Natural killer cell treated with Interleukin-12 subunit alpha and Interleukin-12 subunit beta and Interleukin-15 and Interleukin-18, amount 100 ng/mL, for 72 hours (primary cell): Measurements from ENCODE around the gene RHOT2. TPM values are rescaled to one million over a fixed set of nuclear protein-coding genes. Genes with fewer than 3 reads are reported as not detected.

Experiments
- ATAC-seq, 2 donors: fragments of 150-1000 bp; cut with Tn5 transposase in 1 of 2; sonication (Bioruptor Pico), chemical (Tn5 transposase) in 1 of 2; 2 replicates each; pipeline ENCODE4 v1.10.0; 2021
- DNase-seq: peaks from one replicate; pipeline ENCODE4 v3.0.0; 2022; ENCODE audit warnings: low spot score
- H3K27ac Mint-ChIP-seq, 2 donors: 1 replicate in 1 of 2; 2 replicates in 1 of 2; pipeline ENCODE4 v1.8.0; 2022; ENCODE audit warnings: mixed read lengths in 2 of 2, mild to moderate bottlenecking in 1 of 2, moderate library complexity in 1 of 2
- H3K27me3 Mint-ChIP-seq, 2 donors: 1 replicate in 1 of 2; 2 replicates in 1 of 2; pipeline ENCODE4 v1.8.0; 2022; ENCODE audit warnings: mixed read lengths in 2 of 2
- H3K36me3 Mint-ChIP-seq: one replicate; pipeline ENCODE4 v1.8.0; 2022; ENCODE audit warnings: mixed read lengths
- H3K4me1 Mint-ChIP-seq, 2 donors: 1 replicate in 1 of 2; 2 replicates in 1 of 2; pipeline ENCODE4 v1.8.0; 2022; ENCODE audit warnings: low read depth in 2 of 2, mixed read lengths in 2 of 2, mild to moderate bottlenecking in 1 of 2
- H3K4me3 Mint-ChIP-seq: one replicate; pipeline ENCODE4 v1.8.0; 2022; ENCODE audit warnings: mixed read lengths
- H3K9me3 Mint-ChIP-seq: 2 replicates; pipeline ENCODE4 v1.8.0; 2022; ENCODE audit warnings: mixed read lengths
- total RNA-seq, 2 donors: library from RNA; stranded (reverse); gene quantifications; one replicate each; pipeline ENCODE4 v1.2.3, GENCODE V29; 2022

The RHOT2 gene
- total RNA-seq, 2 donors from 2014 or later: 171 to 259 TPM

GRCh38 chr16:693766-694165, 25.8 kb downstream of the RHOT2 start:
- no peaks in the 10 kb centered on the region for H3K9me3 Mint-ChIP-seq
- peaks cover 3 to 10% of the 10 kb centered on the region in 2 donors for H3K4me1 Mint-ChIP-seq
- no peak for ATAC-seq
- DNase-seq: no peak
- H3K27ac Mint-ChIP-seq: no peak overlapping the region
- peaks cover 0 to 8% of the 10 kb centered on the region in 2 donors for H3K27me3 Mint-ChIP-seq
- no peak overlapping the region for H3K4me3 Mint-ChIP-seq
- no peaks in the 10 kb centered on the region for H3K36me3 Mint-ChIP-seq

DNA sequence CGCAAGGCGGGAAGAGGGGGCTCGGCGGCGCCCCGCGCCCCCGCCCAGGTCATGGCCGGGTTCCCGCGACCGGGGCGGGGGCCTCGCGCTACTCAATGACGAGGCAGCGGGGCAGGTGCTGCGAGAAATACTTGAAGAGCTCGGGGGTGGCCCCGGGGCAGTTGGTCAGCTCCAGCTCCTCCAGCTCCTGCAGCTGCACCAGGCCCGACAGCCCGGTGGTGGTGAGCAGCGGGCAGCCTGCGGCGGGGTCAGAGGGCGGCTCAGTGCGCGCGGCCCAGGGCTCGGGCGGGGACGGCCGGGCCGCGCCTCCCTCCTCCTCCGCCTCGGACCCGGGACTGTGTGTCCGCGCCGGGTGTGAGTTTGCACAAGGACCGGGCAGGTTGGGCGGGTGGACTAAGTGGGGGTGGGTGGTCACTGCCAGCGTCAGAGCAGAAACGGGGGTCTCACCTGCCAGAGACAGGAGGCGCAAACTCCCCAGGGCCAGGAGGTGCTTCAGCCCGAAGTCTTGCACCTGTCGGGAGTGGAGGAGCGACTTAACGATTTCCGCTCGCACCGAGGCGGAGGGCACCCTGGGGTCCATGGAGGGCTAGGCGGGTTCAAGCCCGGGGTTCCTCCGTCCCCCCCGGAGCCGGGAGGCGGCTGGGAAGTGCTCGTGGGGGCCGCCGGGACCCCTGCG, 26.4 kb downstream of the RHOT2 start:
- ATAC-seq: no peak

GRCh38 chr16:694863-695354, 27.0 kb downstream of the RHOT2 start:
- no peak for DNase-seq
- H3K27ac Mint-ChIP-seq: no peak overlapping the region
- ATAC-seq: no peak

More for the DNA sequence above, 26.4 kb downstream of the RHOT2 start:
- H3K27ac Mint-ChIP-seq: no peak overlapping the region
- H3K4me3 Mint-ChIP-seq: no peak overlapping the region
- H3K4me1 Mint-ChIP-seq: peaks cover 3 to 10% of the 10 kb centered on the region in 2 donors
- H3K9me3 Mint-ChIP-seq: no peaks in the 10 kb centered on the region
- H3K27me3 Mint-ChIP-seq: peaks cover 0 to 8% of the 10 kb centered on the region in 2 donors
- DNase-seq: no peak
- H3K36me3 Mint-ChIP-seq: no peaks in the 10 kb centered on the region

DNA sequence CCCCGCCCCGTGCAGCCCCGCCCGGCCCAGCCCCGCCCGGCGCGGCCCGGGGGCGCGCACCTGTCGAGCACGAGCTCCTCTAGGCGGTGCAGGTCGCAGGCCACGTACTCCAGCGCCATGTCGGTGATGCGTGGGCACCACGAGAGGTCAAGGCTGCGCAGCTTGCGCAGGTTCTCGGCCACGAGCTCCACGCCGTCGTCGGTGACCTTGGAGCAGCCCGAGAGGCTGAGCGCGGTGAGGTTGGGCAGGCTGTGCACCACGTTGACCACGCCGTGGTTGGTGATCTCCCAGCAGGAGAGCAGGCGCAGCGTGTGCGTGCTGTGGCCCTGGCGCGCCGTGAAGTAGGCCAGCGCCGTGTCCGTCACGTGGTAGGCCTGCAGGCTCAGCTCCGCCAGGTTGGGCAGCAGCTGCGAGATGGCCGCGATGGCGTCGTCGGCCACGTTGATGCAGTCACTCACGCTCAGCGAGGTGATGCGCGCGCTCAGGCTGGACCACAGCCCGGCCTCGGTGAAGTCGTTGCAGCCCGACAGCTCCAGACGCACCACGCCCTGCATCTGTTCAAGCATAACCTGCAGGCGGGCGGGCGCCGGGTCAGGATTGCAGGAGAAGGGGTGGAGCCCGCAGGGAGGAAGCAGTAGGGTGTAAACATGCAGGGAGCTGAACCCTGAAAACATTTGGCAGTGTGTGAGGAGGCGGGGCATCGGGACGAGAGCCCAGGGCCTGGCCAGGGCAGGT, 27.6 kb downstream of the RHOT2 start:
- ATAC-seq: peak; percentile 56 to 78
- Mint-ChIP-seq H3K27ac (no peak overlapping the region), H3K4me1 (peaks cover 3 to 7% of the 10 kb centered on the region in 2 donors), H3K9me3 (no peaks in the 10 kb centered on the region), H3K4me3 (peak overlapping the region; percentile 49), H3K36me3 (no peaks in the 10 kb centered on the region), H3K27me3 (peaks cover 0 to 8% of the 10 kb centered on the region in 2 donors)
- DNase-seq: no peak

More at GRCh38 chr16:694863-695354, 27.0 kb downstream of the RHOT2 start:
- Mint-ChIP-seq H3K4me1 (peaks cover 3 to 10% of the 10 kb centered on the region in 2 donors), H3K4me3 (no peak overlapping the region), H3K27me3 (peaks cover 0 to 8% of the 10 kb centered on the region in 2 donors), H3K9me3 (no peaks in the 10 kb centered on the region), H3K36me3 (no peaks in the 10 kb centered on the region)

DNA sequence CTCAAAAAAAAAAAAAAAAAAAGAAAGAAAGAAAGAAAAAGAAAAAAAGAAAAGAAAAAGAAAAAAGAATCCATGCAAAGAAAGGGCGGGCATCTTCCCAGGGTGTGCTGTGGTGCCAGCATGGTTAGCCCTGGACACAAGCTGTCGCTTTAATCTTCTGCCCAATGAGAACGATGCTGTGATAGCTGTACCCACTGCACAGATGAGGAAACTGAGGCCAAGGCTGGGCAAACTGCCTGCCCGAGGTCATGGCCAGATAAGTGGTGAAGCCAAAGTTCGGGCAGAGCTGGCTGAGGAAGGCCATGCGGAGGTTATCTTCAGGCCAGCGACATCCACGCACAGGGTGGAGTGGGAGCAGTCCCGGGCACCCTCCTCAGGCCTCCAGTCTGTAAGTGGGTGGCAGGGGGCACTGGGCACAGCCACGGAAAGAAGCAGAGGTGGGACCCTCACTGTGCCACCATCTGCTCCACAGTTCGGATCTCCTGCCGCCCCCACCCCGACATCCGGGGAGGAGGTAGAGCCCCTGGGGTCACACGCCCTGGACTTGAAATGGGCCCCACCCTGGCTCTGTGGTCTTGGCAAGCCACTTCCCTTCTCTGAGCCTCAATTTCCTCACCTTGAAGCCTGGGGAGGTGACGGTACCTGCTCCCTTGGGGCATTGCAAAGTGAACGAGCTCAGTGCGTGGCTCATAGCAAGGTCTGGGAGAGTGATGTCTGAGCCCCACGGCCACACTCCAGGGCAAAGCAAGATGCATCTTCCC, 31.2 kb downstream of the RHOT2 start:
- Mint-ChIP-seq H3K27me3 (peaks cover 9 to 10% of the 10 kb centered on the region in 2 donors), H3K4me1 (peaks cover 0 to 3% of the 10 kb centered on the region in 2 donors), H3K27ac (no peak overlapping the region), H3K4me3 (no peak overlapping the region), H3K9me3 (no peaks in the 10 kb centered on the region), H3K36me3 (no peaks in the 10 kb centered on the region)
- DNase-seq (no peak), ATAC-seq (no peak)

DNA sequence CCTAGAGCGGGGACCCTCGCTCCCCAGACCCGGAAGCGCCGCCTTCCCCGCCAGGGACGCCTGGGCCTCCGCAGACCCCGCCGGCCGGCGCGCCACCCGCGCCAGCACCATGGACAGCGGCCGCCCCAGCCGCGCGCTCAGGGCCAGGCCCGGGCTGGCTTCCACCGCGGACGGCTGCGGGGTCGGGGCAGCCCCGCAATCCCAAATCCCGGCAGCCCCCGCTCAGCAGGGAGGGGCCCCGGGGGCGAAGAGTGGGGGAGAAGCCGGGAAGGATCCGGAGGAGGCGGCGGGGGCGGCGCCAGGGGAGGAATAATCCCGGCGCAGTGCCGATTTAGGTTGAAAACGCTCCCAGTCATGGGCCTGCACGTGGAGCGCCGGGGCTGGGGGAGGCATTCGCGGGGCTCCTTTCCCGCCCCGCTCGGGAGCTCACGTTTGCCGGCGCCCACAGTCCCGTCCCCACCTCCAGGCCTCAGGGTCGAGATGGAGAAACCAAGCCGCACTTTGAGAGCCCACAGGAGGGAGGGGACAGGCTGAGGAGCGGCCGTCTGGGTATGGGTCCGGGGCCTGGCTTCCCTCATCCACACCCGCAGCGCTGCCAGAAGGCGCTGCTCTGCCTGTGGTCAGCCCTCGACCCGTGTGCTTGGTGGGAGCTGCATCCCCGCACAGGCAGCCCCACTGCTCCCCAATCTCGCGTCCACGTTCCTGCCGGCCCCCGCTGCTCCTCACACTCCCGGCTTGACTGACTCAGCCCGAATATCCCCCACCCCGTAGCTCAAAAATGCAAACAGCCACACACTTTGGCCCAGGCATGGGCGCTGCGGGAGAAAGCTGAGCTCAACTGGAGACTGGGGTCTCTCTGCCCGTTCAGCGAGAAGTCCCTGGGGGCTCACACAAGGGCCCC, 33.0 kb downstream of the RHOT2 start:
- Mint-ChIP-seq H3K4me3 (no peak overlapping the region), H3K9me3 (no peaks in the 10 kb centered on the region), H3K27ac (no peak overlapping the region), H3K4me1 (no peaks in the 10 kb centered on the region), H3K36me3 (no peaks in the 10 kb centered on the region), H3K27me3 (peaks cover 9% of the 10 kb centered on the region in 2 donors)
- ATAC-seq: peak; percentile 51 to 52
- no peak for DNase-seq

- ATAC-seq (no peak), DNase-seq (no peak)
- Mint-ChIP-seq H3K4me3 (no peak overlapping the region), H3K4me1 (no peaks in the 10 kb centered on the region), H3K9me3 (no peaks in the 10 kb centered on the region), H3K27ac (no peak overlapping the region), H3K36me3 (no peaks in the 10 kb centered on the region), H3K27me3 (peaks cover 9% of the 10 kb centered on the region in 2 donors)
Observed at GRCh38 chr16:702341-702740, 34.4 kb downstream of the RHOT2 start.

- Mint-ChIP-seq H3K4me3 (no peak overlapping the region), H3K27me3 (peaks cover 9 to 16% of the 10 kb centered on the region in 2 donors), H3K27ac (no peak overlapping the region), H3K36me3 (no peaks in the 10 kb centered on the region), H3K4me1 (no peaks in the 10 kb centered on the region), H3K9me3 (no peaks in the 10 kb centered on the region)
- no peak for ATAC-seq
- DNase-seq: no peak
Observed at GRCh38 chr16:703406-703805, 35.5 kb downstream of the RHOT2 start.

DNA sequence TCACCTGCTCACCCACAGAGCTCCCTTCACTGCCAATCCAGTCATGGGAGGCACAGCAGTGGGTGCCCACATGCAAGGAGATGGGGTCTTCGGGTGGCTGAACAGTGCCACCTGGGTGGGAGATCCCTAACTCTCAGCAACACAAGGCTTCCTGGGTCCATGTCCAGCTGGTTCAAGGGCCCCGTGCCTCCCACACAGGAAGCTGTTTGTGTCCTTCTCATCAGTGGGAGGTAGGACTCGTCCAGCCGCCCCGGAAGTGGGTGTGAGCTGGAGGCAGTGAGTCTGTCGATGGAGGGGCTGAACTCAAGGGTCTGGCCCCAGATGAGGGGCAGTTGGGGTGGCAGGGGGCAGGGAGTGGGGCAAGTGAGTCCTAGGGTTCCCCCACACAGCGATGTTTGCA, 36.1 kb downstream of the RHOT2 start:
- H3K9me3 Mint-ChIP-seq: no peaks in the 10 kb centered on the region
- ATAC-seq (no peak), DNase-seq (no peak)
- H3K4me3 Mint-ChIP-seq: no peak overlapping the region
- H3K36me3 Mint-ChIP-seq: no peaks in the 10 kb centered on the region
- H3K4me1 Mint-ChIP-seq: no peaks in the 10 kb centered on the region
- no peak overlapping the region for H3K27ac Mint-ChIP-seq
- peaks cover 9 to 17% of the 10 kb centered on the region in 2 donors for H3K27me3 Mint-ChIP-seq

GRCh38 chr16:704552-705380, 36.8 kb downstream of the RHOT2 start:
- DNase-seq (no peak), ATAC-seq (no peak)
- Mint-ChIP-seq H3K9me3 (no peaks in the 10 kb centered on the region), H3K27me3 (peaks cover 9 to 17% of the 10 kb centered on the region in 2 donors), H3K36me3 (no peaks in the 10 kb centered on the region), H3K4me1 (no peaks in the 10 kb centered on the region), H3K4me3 (no peak overlapping the region), H3K27ac (no peak overlapping the region)

DNA sequence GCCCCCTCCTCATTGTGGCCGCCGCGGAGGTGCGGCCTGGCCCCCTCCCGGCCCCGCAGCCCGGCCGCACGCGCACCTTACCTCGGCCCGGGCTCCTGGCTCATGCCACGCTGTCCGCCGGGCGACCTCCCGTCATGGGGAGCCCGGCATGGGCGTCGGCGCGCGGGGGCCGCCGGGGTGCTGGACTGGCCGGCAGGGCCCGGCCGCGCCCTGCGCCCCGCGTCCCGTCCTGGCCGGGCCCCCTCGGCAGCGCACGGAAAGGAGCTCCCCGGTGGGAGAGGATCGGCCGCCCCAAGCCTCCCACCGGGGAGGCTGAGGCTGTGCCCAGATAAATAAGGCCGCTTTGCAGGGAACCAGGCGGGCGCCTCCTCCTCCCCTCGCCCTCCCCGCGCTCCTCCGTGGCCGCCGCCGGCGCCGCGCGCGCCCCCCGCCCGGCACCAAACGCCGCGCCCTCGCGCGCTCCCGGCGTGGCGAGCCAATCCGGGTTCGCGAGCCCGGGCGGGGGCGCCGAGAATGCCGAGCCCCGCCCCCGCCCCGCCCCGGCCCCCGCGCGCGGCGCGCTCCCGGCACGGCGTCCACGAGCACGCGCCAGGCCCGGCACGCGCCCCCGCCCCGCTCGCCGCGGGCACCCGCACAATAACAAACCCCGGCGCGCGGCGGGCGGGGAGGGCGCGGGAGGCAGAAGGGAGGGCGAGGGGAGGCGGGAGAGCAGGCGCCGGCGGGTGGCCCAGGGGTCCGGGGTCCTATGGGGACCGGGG, 37.7 kb downstream of the RHOT2 start, which contains the start of gene FBXL16:
TSS of gene FBXL16 (minus strand) at position 371 of the 758 bp plus-strand sequence. CDS start 8,396 bp downstream, outside the sequence.
- DNase-seq (no peak), ATAC-seq (no peak)
- Mint-ChIP-seq H3K4me1 (no peaks in the 10 kb centered on the region), H3K4me3 (no peak within 1 kb of the TSS), H3K36me3 (no peaks in the 10 kb centered on the region), H3K27me3 (peaks cover 9 to 17% of the 10 kb centered on the region in 2 donors), H3K9me3 (no peaks in the 10 kb centered on the region), H3K27ac (no peak within 1 kb of the TSS)
